Measurements from ENCODE around the gene MXD4.

MXD4 gene

DNA sequence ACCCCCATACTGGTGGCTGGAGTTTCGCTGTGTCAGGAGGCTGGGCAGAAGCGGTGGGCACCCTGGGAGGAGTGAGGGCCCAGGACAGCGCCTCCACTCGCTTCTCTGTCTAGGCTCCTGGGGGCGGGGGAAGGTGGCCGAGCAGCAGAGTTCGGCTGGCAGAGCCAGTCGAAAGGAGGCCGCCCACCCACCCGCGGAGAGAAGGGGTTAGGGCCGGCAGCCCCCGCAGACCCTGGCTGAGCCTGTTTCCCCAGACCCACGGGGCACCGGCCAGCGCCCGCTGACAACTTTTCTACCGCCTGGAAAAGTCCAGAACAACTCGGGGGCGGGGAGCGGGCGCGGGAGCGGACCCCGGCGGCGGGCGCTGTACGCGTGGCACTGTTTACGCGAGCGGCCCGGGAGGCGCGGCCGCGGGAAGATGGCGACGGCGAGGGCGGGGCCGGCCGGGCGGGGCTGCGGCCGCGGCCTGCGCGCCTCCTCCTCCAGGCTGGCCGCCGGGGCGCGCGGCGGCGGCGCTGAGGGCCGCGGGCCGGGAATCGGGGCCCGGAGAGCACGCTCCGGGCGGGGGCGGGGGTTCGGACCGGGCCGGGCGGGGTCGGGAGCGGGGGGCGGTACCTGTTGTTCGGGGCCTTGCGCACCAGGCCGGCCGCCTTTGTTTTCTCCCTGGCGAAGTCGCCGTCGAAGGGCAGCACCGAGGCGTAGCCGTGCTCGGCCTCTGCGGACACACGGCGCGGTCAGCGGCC lies 628 bp downstream of the MXD4 start:
- peak in 3 of 4 experiments; percentile 18 to 31 (median 26) for DNase-seq

GRCh38 chr4:2260344-2261109 lies 1.4 kb downstream of the MXD4 start:
- no peak for DNase-seq

- DNase-seq = no peak
These were observed 2.2 kb downstream of the MXD4 start for GRCh38 chr4:2259541-2260343.

- DNase-seq = no peak
These were observed 2.8 kb downstream of the MXD4 start for GRCh38 chr4:2259036-2259540.

- no peak for DNase-seq
These were observed 3.5 kb downstream of the MXD4 start for GRCh38 chr4:2258091-2259035.

GRCh38 chr4:2257361-2258081 lies 4.4 kb downstream of the MXD4 start:
- no peak for DNase-seq

DNA sequence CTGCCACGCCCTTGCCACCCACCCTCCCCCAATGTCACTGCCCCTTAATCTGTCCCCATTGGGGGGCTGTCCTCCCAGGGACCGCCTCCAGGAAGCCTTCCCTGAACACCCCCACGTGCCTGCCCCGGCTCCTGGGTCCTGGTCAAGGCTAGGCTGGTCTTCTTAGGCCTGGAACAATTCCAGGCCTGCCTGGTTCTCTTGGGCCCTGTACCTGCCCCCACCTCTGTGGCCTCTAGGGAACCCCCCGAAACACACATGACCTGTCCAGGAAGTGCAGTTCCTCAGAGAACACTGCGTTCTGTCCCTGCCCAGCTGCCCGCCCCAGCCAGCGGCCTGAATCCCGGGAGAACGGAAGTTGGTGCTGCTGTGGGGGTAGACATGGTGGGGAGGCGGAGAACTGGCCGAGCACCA lies 5.1 kb downstream of the MXD4 start:
- DNase-seq = no peak

GRCh38 chr4:2256156-2256731 lies 5.7 kb downstream of the MXD4 start:
- no peak for DNase-seq

DNA sequence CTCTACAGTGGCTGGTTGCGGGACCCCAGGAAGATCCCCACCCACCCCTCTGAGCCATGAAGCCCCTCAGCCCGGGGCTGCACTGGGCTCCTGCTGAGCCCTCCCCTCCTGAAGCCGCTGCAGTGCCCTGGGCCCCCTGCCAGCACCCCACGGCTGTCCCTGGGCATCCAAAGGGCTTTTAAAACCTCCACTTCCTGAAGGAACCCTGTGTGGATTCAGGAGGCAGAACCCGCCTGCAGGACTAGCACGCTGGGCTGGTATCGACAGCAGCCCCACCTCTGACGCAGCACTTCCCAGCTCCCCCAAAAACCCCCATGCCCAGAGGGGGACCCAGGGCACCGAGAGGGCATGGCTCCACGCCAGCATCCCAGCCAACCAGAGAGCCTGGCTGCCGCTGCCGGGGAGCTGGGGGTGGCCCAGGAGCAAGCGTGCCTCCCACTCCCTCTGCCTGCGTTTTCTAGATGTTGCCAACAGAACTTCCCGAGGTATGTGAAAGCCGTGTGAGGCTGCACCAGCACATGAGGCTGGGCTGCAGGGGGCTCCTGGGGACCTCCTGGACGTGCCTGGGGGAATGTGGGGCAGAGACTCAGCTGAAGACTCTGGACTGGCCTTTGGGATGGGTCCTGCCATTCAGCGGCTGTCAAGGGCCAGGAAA lies 6.3 kb downstream of the MXD4 start:
- DNase-seq = no peak

GRCh38 chr4:2254665-2255500 lies 7.0 kb downstream of the MXD4 start:
- no peak for DNase-seq

DNA sequence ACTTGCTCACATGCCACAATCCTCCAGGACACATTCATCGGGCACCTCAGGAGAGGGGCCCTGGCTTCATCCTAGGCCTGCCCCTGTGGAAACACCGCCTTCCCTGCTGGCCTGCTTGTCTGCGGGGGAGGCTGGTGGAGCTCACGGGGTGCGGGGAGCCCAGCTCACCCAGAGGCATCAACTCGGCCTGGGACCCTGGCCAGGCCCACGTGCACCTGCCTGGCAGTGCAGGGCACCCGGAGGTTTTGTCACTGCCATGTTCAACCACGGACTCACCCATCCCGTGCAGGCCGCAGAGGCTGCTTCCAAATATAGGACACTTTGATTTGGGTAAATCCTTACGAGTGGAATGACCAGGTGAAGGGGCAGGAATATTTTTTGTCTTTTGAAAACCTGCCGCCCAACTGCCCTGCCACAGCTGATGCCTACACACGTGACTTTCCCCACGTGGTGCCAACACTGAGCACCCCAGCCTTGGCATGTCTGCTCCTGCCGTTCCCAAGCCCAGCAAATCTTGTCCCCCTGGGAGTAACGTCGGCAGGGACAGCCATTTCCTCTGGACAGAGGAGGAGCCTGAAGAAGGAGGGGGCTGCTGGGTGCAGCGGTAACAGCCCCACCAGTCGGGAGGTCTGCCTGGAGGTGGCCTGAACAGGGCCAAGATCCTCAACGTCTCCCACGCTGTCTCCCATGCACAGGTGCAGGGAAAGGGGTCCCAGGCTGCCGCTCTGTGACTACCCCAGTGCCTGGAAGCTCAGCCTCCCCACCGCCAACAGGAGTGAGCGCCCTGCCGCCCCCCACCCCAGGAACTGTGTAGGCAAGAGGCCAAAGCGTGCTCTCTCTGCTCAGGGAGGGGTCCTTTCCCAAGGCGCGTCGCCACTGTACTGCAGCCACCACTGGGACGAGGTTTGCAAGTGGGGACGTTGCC lies 8.5 kb downstream of the MXD4 start:
- DNase-seq = no peak

GRCh38 chr4:2252530-2253091 lies 9.3 kb downstream of the MXD4 start:
- no peak for DNase-seq

GRCh38 chr4:2251795-2252529 lies 9.9 kb downstream of the MXD4 start:
- no peak for DNase-seq

DNA sequence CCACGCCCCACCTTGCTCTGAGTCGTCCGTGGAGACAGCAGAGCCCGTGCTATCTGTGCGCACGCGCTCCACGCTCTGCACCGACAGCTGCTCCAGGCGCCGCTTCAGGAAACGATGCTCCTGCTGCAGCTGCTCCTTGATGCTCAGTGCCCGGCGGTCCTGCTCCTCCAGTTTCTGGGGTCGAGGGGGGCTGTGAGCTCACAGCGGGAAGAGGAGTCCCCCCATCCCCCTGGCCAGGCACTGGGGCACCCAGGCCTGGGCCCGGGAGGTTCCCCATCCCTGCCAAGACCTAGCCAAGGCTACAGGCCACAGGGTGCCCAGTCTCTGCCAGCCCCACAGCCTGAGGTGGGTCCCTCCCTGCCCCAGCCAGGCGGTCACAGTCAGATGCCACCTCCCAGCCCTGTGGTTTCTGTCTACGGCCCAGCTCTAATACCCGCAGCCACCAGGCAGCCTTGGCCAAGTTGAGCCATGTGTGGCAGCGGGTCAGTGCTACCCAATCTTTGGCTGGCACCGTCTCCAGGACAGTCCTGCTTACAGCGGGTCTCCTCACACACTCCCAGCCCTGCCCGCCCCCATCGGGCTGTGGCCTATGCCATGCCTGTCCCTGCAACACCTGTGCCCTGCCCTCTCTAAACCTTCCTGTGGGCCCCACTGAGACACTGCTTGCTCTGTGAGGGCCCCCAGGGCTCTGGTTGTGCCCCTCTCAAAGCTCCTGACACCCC lies 10.7 kb downstream of the MXD4 start:
- DNase-seq = no peak

- DNase-seq = no peak
These were observed 11.4 kb downstream of the MXD4 start for GRCh38 chr4:2250357-2251072.

All from activated CD4-positive, CD25-positive, alpha-beta regulatory T cell (primary cell).